ENCODE results near the gene KPNA3. TPM values are rescaled to one million over a fixed set of nuclear protein-coding genes. Genes with fewer than 3 reads are reported as not detected.

KPNA3 gene
- total and polyA plus RNA-seq, 4 donors, result 10.9 to 22.0 (median 16.6) TPM

GRCh38 chr13:49774376-49775005 is 18.0 kb downstream of the KPNA3 start:
- H3K4me1 ChIP-seq (ENCODE audit: control insufficient read depth in 4 of 4, insufficient read depth in 4 of 4, low read length in 3 of 4), result peaks cover 3 to 15% (median 11%) of the 10 kb centered on the region in 4 donors
- H3K36me3 ChIP-seq (ENCODE audit: control insufficient read depth in 4 of 4, insufficient read depth in 3 of 4, low read depth in 1 of 4, low read length in 3 of 4), result no peaks in the 10 kb centered on the region
- H3K4me3 ChIP-seq (ENCODE audit: low read depth in 1 of 3, low read length in 3 of 3), result no peak overlapping the region
- no peak overlapping the region for H3K27ac ChIP-seq (ENCODE audit: low read depth in 1 of 2, low read length in 2 of 2)
- no peak overlapping the region for H3K9ac ChIP-seq (ENCODE audit: low read depth in 1 of 2, low read length in 2 of 2)
- H3K9me3 ChIP-seq (ENCODE audit: control insufficient read depth in 4 of 4, low read length in 3 of 4), result no peaks in the 10 kb centered on the region
- H3K27me3 ChIP-seq (ENCODE audit: control insufficient read depth in 4 of 4, insufficient read depth in 4 of 4, low read length in 3 of 4), result no peaks in the 10 kb centered on the region
- TF ChIP-seq MAX (IDR thresholded peaks at IDR 0.05), result no peak
- no peak for TF ChIP-seq FOXA1 (IDR thresholded peaks at IDR 0.05)
- no peak for TF ChIP-seq NR2F2 (IDR thresholded peaks at IDR 0.05)
- no peak for TF ChIP-seq GABPA (IDR thresholded peaks at IDR 0.05 in 1 of 2, conservative IDR thresholded peaks at IDR 0.05 in 1 of 2)
- TF ChIP-seq RXRA (IDR thresholded peaks at IDR 0.05), result no peak
- no peak for TF ChIP-seq YY1 (IDR thresholded peaks at IDR 0.05)
- TF ChIP-seq EGR1 (IDR thresholded peaks at IDR 0.05; ENCODE audit: low read depth in 2 of 2), result no peak
- no peak for TF ChIP-seq HNF4A (conservative IDR thresholded peaks at IDR 0.05)
- TF ChIP-seq, protein P1, sequence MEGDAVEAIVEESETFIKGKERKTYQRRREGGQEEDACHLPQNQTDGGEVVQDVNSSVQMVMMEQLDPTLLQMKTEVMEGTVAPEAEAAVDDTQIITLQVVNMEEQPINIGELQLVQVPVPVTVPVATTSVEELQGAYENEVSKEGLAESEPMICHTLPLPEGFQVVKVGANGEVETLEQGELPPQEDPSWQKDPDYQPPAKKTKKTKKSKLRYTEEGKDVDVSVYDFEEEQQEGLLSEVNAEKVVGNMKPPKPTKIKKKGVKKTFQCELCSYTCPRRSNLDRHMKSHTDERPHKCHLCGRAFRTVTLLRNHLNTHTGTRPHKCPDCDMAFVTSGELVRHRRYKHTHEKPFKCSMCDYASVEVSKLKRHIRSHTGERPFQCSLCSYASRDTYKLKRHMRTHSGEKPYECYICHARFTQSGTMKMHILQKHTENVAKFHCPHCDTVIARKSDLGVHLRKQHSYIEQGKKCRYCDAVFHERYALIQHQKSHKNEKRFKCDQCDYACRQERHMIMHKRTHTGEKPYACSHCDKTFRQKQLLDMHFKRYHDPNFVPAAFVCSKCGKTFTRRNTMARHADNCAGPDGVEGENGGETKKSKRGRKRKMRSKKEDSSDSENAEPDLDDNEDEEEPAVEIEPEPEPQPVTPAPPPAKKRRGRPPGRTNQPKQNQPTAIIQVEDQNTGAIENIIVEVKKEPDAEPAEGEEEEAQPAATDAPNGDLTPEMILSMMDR (IDR thresholded peaks at IDR 0.05; ENCODE audit: low read depth, low read length, missing input control), result no peak
- no peak for TF ChIP-seq HNF4G (IDR thresholded peaks at IDR 0.05)
- TF ChIP-seq, protein P2, sequence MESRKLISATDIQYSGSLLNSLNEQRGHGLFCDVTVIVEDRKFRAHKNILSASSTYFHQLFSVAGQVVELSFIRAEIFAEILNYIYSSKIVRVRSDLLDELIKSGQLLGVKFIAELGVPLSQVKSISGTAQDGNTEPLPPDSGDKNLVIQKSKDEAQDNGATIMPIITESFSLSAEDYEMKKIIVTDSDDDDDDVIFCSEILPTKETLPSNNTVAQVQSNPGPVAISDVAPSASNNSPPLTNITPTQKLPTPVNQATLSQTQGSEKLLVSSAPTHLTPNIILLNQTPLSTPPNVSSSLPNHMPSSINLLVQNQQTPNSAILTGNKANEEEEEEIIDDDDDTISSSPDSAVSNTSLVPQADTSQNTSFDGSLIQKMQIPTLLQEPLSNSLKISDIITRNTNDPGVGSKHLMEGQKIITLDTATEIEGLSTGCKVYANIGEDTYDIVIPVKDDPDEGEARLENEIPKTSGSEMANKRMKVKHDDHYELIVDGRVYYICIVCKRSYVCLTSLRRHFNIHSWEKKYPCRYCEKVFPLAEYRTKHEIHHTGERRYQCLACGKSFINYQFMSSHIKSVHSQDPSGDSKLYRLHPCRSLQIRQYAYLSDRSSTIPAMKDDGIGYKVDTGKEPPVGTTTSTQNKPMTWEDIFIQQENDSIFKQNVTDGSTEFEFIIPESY (IDR thresholded peaks at IDR 0.05), result no peak
- no peak for TF ChIP-seq TAF1 (conservative IDR thresholded peaks at IDR 0.05)
- no peak for TF ChIP-seq FOXA2 (IDR thresholded peaks at IDR 0.05)
- no peak for TF ChIP-seq REST (IDR thresholded peaks at IDR 0.05)
- TF ChIP-seq JUND (IDR thresholded peaks at IDR 0.05), result no peak
- TF ChIP-seq, protein P3, sequence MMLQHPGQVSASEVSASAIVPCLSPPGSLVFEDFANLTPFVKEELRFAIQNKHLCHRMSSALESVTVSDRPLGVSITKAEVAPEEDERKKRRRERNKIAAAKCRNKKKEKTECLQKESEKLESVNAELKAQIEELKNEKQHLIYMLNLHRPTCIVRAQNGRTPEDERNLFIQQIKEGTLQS (IDR thresholded peaks at IDR 0.05), result no peak
- no peak for TF ChIP-seq SP1 (IDR thresholded peaks at IDR 0.05)
- no peak for TF ChIP-seq RAD21 (IDR thresholded peaks at IDR 0.05)
- WGBS, result 95% methylated on average over 2 of the region's 2 CpGs
- DNase-seq (ENCODE audit: low spot score), result no peak

Data from liver (tissue), 9 donors.